ENCODE results near the gene RPS6KA2. TPM values are rescaled to one million over a fixed set of nuclear protein-coding genes. Genes with fewer than 3 reads are reported as not detected.

Gene RPS6KA2
- total RNA-seq, 3 donors from 2014 or later, result 2.8 to 6.2 (median 6.0) TPM

GRCh38 chr6:166489301-166490155, 137.5 kb downstream of the RPS6KA2 start:
- ATAC-seq (no peak), DNase-seq (no peak)
- peaks cover 5% of the 10 kb centered on the region for H3K36me3 Mint-ChIP-seq (ENCODE audit: insufficient read depth)
- peaks cover 28% of the 10 kb centered on the region for H3K4me1 Mint-ChIP-seq (ENCODE audit: low read depth)
- H3K4me3 Mint-ChIP-seq, result no peak overlapping the region
- peaks cover 7% of the 10 kb centered on the region for H3K9me3 Mint-ChIP-seq
- H3K27me3 Mint-ChIP-seq (ENCODE audit: low read depth), result no peaks in the 10 kb centered on the region

- ATAC-seq (no peak), DNase-seq (no peak)
- Mint-ChIP-seq H3K27me3 (ENCODE audit: low read depth) (no peaks in the 10 kb centered on the region), H3K9me3 (peaks cover 7% of the 10 kb centered on the region), H3K4me1 (ENCODE audit: low read depth) (peaks cover 28% of the 10 kb centered on the region), H3K36me3 (ENCODE audit: insufficient read depth) (peaks cover 5% of the 10 kb centered on the region), H3K4me3 (no peak overlapping the region)
Measured at GRCh38 chr6:166488701-166489100, 138.3 kb downstream of the RPS6KA2 start.

- Mint-ChIP-seq H3K27me3 (ENCODE audit: low read depth) (no peaks in the 10 kb centered on the region), H3K9me3 (peaks cover 7% of the 10 kb centered on the region), H3K36me3 (ENCODE audit: insufficient read depth) (peaks cover 5% of the 10 kb centered on the region), H3K4me3 (peak overlapping the region; percentile 57), H3K4me1 (ENCODE audit: low read depth) (peaks cover 28% of the 10 kb centered on the region)
- DNase-seq (peak; percentile 64), ATAC-seq (peak; percentile 96 to 98)
Measured at GRCh38 chr6:166488076-166488685, 138.9 kb downstream of the RPS6KA2 start.

- H3K36me3 Mint-ChIP-seq (ENCODE audit: insufficient read depth), result peaks cover 7% of the 10 kb centered on the region
- peak overlapping the region; percentile 37 for H3K4me3 Mint-ChIP-seq
- peaks cover 28% of the 10 kb centered on the region for H3K4me1 Mint-ChIP-seq (ENCODE audit: low read depth)
- H3K9me3 Mint-ChIP-seq, result peaks cover 7% of the 10 kb centered on the region
- no peaks in the 10 kb centered on the region for H3K27me3 Mint-ChIP-seq (ENCODE audit: low read depth)
- no peak for ATAC-seq
- DNase-seq, result no peak
Measured at GRCh38 chr6:166487148-166487547, 139.9 kb downstream of the RPS6KA2 start.

GRCh38 chr6:166486536-166486880, 140.5 kb downstream of the RPS6KA2 start:
- Mint-ChIP-seq H3K4me3 (no peak overlapping the region), H3K9me3 (peaks cover 7% of the 10 kb centered on the region), H3K27me3 (ENCODE audit: low read depth) (no peaks in the 10 kb centered on the region), H3K4me1 (ENCODE audit: low read depth) (peaks cover 28% of the 10 kb centered on the region), H3K36me3 (ENCODE audit: insufficient read depth) (peaks cover 7% of the 10 kb centered on the region)
- ATAC-seq (no peak), DNase-seq (no peak)

- peaks cover 31% of the 10 kb centered on the region for H3K4me1 Mint-ChIP-seq (ENCODE audit: low read depth)
Measured at GRCh38 chr6:166485651-166486535, 141.2 kb downstream of the RPS6KA2 start.

GRCh38 chr6:166484863-166485262, 142.2 kb downstream of the RPS6KA2 start:
- Mint-ChIP-seq H3K4me3 (no peak overlapping the region), H3K27me3 (ENCODE audit: low read depth) (no peaks in the 10 kb centered on the region), H3K9me3 (peaks cover 7% of the 10 kb centered on the region), H3K4me1 (ENCODE audit: low read depth) (peaks cover 31% of the 10 kb centered on the region), H3K36me3 (ENCODE audit: insufficient read depth) (peaks cover 5% of the 10 kb centered on the region)
- no peak for ATAC-seq
- DNase-seq, result no peak

More at GRCh38 chr6:166485651-166486535, 141.2 kb downstream of the RPS6KA2 start:
- H3K27me3 Mint-ChIP-seq (ENCODE audit: low read depth), result no peaks in the 10 kb centered on the region
- no peak for DNase-seq
- peaks cover 7% of the 10 kb centered on the region for H3K36me3 Mint-ChIP-seq (ENCODE audit: insufficient read depth)
- no peak for ATAC-seq
- peaks cover 7% of the 10 kb centered on the region for H3K9me3 Mint-ChIP-seq
- no peak overlapping the region for H3K4me3 Mint-ChIP-seq

GRCh38 chr6:166483573-166484250, 143.3 kb downstream of the RPS6KA2 start:
- peaks cover 22% of the 10 kb centered on the region for H3K4me1 Mint-ChIP-seq (ENCODE audit: low read depth)
- H3K27me3 Mint-ChIP-seq (ENCODE audit: low read depth), result no peaks in the 10 kb centered on the region

GRCh38 chr6:166483026-166483425, 144.0 kb downstream of the RPS6KA2 start:
- H3K9me3 Mint-ChIP-seq, result peaks cover 5% of the 10 kb centered on the region

More at GRCh38 chr6:166483573-166484250, 143.3 kb downstream of the RPS6KA2 start:
- DNase-seq, result no peak
- no peak for ATAC-seq
- H3K9me3 Mint-ChIP-seq, result peaks cover 7% of the 10 kb centered on the region
- peaks cover 5% of the 10 kb centered on the region for H3K36me3 Mint-ChIP-seq (ENCODE audit: insufficient read depth)
- no peak overlapping the region for H3K4me3 Mint-ChIP-seq

GRCh38 chr6:166478782-166479592, 148.1 kb downstream of the RPS6KA2 start:
- no peak for DNase-seq
- peaks cover 6% of the 10 kb centered on the region for H3K4me1 Mint-ChIP-seq (ENCODE audit: low read depth)

More at GRCh38 chr6:166483026-166483425, 144.0 kb downstream of the RPS6KA2 start:
- Mint-ChIP-seq H3K4me3 (no peak overlapping the region), H3K4me1 (ENCODE audit: low read depth) (peaks cover 15% of the 10 kb centered on the region), H3K36me3 (ENCODE audit: insufficient read depth) (peaks cover 5% of the 10 kb centered on the region), H3K27me3 (ENCODE audit: low read depth) (no peaks in the 10 kb centered on the region)
- no peak for DNase-seq
- no peak for ATAC-seq

GRCh38 chr6:166477647-166478365, 149.2 kb downstream of the RPS6KA2 start:
- Mint-ChIP-seq H3K27me3 (ENCODE audit: low read depth) (no peaks in the 10 kb centered on the region), H3K4me3 (no peak overlapping the region), H3K9me3 (no peaks in the 10 kb centered on the region), H3K4me1 (ENCODE audit: low read depth) (peaks cover 8% of the 10 kb centered on the region), H3K36me3 (ENCODE audit: insufficient read depth) (peaks cover 2% of the 10 kb centered on the region)
- DNase-seq (no peak), ATAC-seq (no peak)

More at GRCh38 chr6:166478782-166479592, 148.1 kb downstream of the RPS6KA2 start:
- ATAC-seq, result no peak
- Mint-ChIP-seq H3K9me3 (no peaks in the 10 kb centered on the region), H3K36me3 (ENCODE audit: insufficient read depth) (peaks cover 2% of the 10 kb centered on the region), H3K27me3 (ENCODE audit: low read depth) (no peaks in the 10 kb centered on the region), H3K4me3 (no peak overlapping the region)

- no peak for ATAC-seq
- DNase-seq, result no peak
- no peak overlapping the region for H3K4me3 Mint-ChIP-seq
- no peaks in the 10 kb centered on the region for H3K36me3 Mint-ChIP-seq (ENCODE audit: insufficient read depth)
- no peaks in the 10 kb centered on the region for H3K9me3 Mint-ChIP-seq
- peaks cover 8% of the 10 kb centered on the region for H3K4me1 Mint-ChIP-seq (ENCODE audit: low read depth)
- no peaks in the 10 kb centered on the region for H3K27me3 Mint-ChIP-seq (ENCODE audit: low read depth)
Measured at GRCh38 chr6:166476634-166477215, 150.3 kb downstream of the RPS6KA2 start.

All from activated T-cell treated with anti-CD3 and anti-CD28 coated beads, Interleukin-2, amount 50 U/mL, for 4 hours (primary cell).